IMR-90 (cell line): Measurements from ENCODE around the gene TRIM46. TPM values are rescaled to one million over a fixed set of nuclear protein-coding genes. Genes with fewer than 3 reads are reported as not detected.

Source experiments
- ATAC-seq: fragments of 200-7000 bp; cut with Tn5 transposase; 2 replicates; pipeline ENCODE4 v1.9.1; 2020; ENCODE audit warnings: low read depth, mild to moderate bottlenecking, moderate library complexity
- BruUV-seq: library from RNA; stranded (reverse); fragments of 400-500 nt; replicated peaks from 2 replicates; lab custom pipeline; 2021; lab: Mats Ljungman, UMichigan
- CTCF ChIA-PET: fragments of 300-600 bp; formaldehyde crosslinking; extraction: SDS; loops from one replicate; lab custom pipeline; 2021; ENCODE audit warnings: antibody characterized with exemption; lab: Yijun Ruan, JAX
- POLR2A ChIA-PET: fragments of 300-600 bp; sonication (Branson Sonifier 250); formaldehyde crosslinking; loops from one replicate; lab custom pipeline; 2022; ENCODE audit warnings: antibody characterized with exemption; ENCODE audit not compliant: unreplicated experiment; lab: Charles Lee
- DNase-seq: peaks from one replicate; pipeline ENCODE4 v3.0.0; 2013
- H2AFZ ChIP-seq: replicated peaks from 2 replicates; pipeline ENCODE3; 2013; ENCODE audit warnings: low read length, mild to moderate bottlenecking; ENCODE audit not compliant: poor library complexity
- H2AK5ac ChIP-seq: 2 replicates; pipeline ENCODE4 v1.6.1; 2013; ENCODE audit warnings: low read depth, low read length, inconsistent platforms
- H2AK9ac ChIP-seq: replicated peaks from 2 replicates; pipeline ENCODE3; 2013; ENCODE audit warnings: mild to moderate bottlenecking, low read depth, low read length, moderate library complexity; ENCODE audit not compliant: poor library complexity
- H2BK120ac ChIP-seq: 2 replicates; pipeline ENCODE4 v1.6.1; 2013; ENCODE audit warnings: low read depth, low read length, inconsistent platforms
- H2BK15ac ChIP-seq: 3 replicates; pipeline ENCODE4 v1.6.1; 2013; ENCODE audit warnings: low read depth, low read length, inconsistent platforms
- H2BK20ac ChIP-seq: 2 replicates; pipeline ENCODE4 v1.6.1; 2013; ENCODE audit warnings: low read depth, mild to moderate bottlenecking, inconsistent platforms, low read length, moderate library complexity
- H2BK5ac ChIP-seq: 2 replicates; pipeline ENCODE4 v1.6.1; 2013; ENCODE audit warnings: mild to moderate bottlenecking, low read depth, low read length, inconsistent platforms; ENCODE audit not compliant: poor library complexity, severe bottlenecking
- H3K14ac ChIP-seq: replicated peaks from 2 replicates; pipeline ENCODE4 v1.6.1; 2013; ENCODE audit warnings: low read depth, low read length, inconsistent platforms
- H3K18ac ChIP-seq: 2 replicates; pipeline ENCODE4 v1.6.1; 2013; ENCODE audit warnings: low read depth, low read length, control low read depth
- H3K23ac ChIP-seq: 2 replicates; pipeline ENCODE4 v1.6.1; 2013; ENCODE audit warnings: low read depth, low read length, inconsistent platforms
- H3K27ac ChIP-seq: 2 replicates; pipeline ENCODE4 v1.5.1; 2013; ENCODE audit warnings: mild to moderate bottlenecking, control low read depth, low read length; ENCODE audit not compliant: insufficient read depth
- H3K27me3 ChIP-seq: 2 replicates; pipeline ENCODE4 v1.6.1; 2013; ENCODE audit warnings: low read length; ENCODE audit not compliant: control insufficient read depth, insufficient read depth
- H3K36me3 ChIP-seq: 2 replicates; pipeline ENCODE4 v1.6.1; 2013; ENCODE audit warnings: low read length, mixed read lengths; ENCODE audit not compliant: control insufficient read depth, insufficient read depth
- H3K4ac ChIP-seq: 2 replicates; pipeline ENCODE4 v1.6.1; 2013; ENCODE audit warnings: low read depth, low read length, inconsistent platforms
- H3K4me1 ChIP-seq: 2 replicates; pipeline ENCODE4 v1.6.1; 2013; ENCODE audit warnings: low read length, mixed read lengths; ENCODE audit not compliant: control insufficient read depth, insufficient read depth
- H3K4me2 ChIP-seq: 2 replicates; pipeline ENCODE4 v1.6.1; 2013; ENCODE audit warnings: low read depth, mild to moderate bottlenecking, control low read depth, low read length, moderate library complexity
- H3K4me3 ChIP-seq: 2 replicates; pipeline ENCODE4 v1.5.1; 2013; ENCODE audit warnings: low read depth, mild to moderate bottlenecking, control low read depth, low read length, moderate library complexity; ENCODE audit not compliant: insufficient read depth
- H3K56ac ChIP-seq: 2 replicates; pipeline ENCODE4 v1.6.1; 2013; ENCODE audit warnings: low read length, inconsistent platforms; ENCODE audit not compliant: insufficient read depth; ENCODE audit errors: extremely low read depth
- H3K79me1 ChIP-seq, 2 experiments: 2 replicates each; pipeline ENCODE4 v1.6.1; 2013; ENCODE audit warnings: low read length in 2 of 2, inconsistent platforms in 1 of 2, low read depth in 1 of 2
- H3K9ac ChIP-seq: 2 replicates; pipeline ENCODE4 v1.6.1; 2013; ENCODE audit warnings: low read depth, low read length, control low read depth
- H3K9me1 ChIP-seq: 2 replicates; pipeline ENCODE4 v1.6.1; 2013; ENCODE audit warnings: low read length, inconsistent platforms; ENCODE audit not compliant: insufficient read depth
- H3K9me3 ChIP-seq: 2 replicates; pipeline ENCODE4 v1.6.1; 2013; ENCODE audit warnings: low read length; ENCODE audit not compliant: control insufficient read depth, insufficient read depth
- H4K20me1 ChIP-seq: 2 replicates; pipeline ENCODE4 v1.6.1; 2013; ENCODE audit warnings: low read length, inconsistent platforms; ENCODE audit not compliant: insufficient read depth
- H4K5ac ChIP-seq: 2 replicates; pipeline ENCODE4 v1.6.1; 2013; ENCODE audit warnings: mild to moderate bottlenecking, low read depth, low read length, control low read depth
- H4K8ac ChIP-seq, 2 experiments: 2 replicates each; pipeline ENCODE4 v1.6.1; 2013; ENCODE audit warnings: low read depth in 2 of 2, low read length in 2 of 2, control low read depth in 1 of 2, inconsistent platforms in 1 of 2
- H4K91ac ChIP-seq: 2 replicates; pipeline ENCODE4 v1.6.1; 2013; ENCODE audit warnings: low read depth, low read length, inconsistent platforms; ENCODE audit not compliant: insufficient read depth
- MAFK ChIP-seq: IDR thresholded peaks from 2 replicates; pipeline ENCODE4 v1.6.1; 2012; ENCODE audit warnings: low read depth, low read length, improper control_type of control experiment
- NFE2L2 ChIP-seq: fragments of 150-350 bp; IDR thresholded peaks from 2 replicates; pipeline ENCODE4 v1.6.1; 2016; ENCODE audit warnings: low read depth, mild to moderate bottlenecking, low read length
- WGBS, 2 experiments: methylation state at CpG; one replicate each; pipeline versions ENCODE4 v1.1.5 to v1.1.7; 2013; ENCODE audit warnings: missing lambda C conversion rate in 2 of 2; ENCODE audit not compliant: insufficient read length in 1 of 2; ENCODE audit errors: extremely low coverage in 2 of 2; 5-methylcytosine and 5-hydroxymethylcytosine counted together
- dilution Hi-C: fragments of 300-500 bp; cut with HindIII; formaldehyde crosslinking; loops from one replicate; pipeline ENCODE4 v1.14.3; 2018; ENCODE audit warnings: low sequenced_read_pairs; ENCODE audit not compliant: unreplicated experiment
- in situ Hi-C: fragments of 300-500 bp; cut with MboI; formaldehyde crosslinking; loops from 3 replicates; pipeline ENCODE4 v1.14.3; 2019; ENCODE audit warnings: low sequenced_read_pairs, inconsistent platforms, mixed read lengths
- intact Hi-C: fragments of 100-400 bp; cut with micrococcal nuclease; formaldehyde crosslinking; loops from 2 replicates; pipeline ENCODE4 v1.10.0; 2022
- polyA plus RNA-seq, 3 experiments: library from polyadenylated mRNA; depleted of rRNA; stranded (reverse); fragments of >200 nt; gene quantifications; 2 replicates each; pipeline ENCODE4 v1.2.3, GENCODE V29; 2012; ENCODE audit warnings: low replicate concordance in 1 of 3
- total RNA-seq: library from RNA; depleted of rRNA; stranded (reverse); fragments of >200 nt; gene quantifications from 2 replicates; pipeline ENCODE4 v1.2.3, GENCODE V29; 2012

TRIM46 gene
- total and polyA plus RNA-seq, 2 of the 4 experiments (the other 2 are of a cell fraction), result 2.3 to 6.2 TPM

DNA sequence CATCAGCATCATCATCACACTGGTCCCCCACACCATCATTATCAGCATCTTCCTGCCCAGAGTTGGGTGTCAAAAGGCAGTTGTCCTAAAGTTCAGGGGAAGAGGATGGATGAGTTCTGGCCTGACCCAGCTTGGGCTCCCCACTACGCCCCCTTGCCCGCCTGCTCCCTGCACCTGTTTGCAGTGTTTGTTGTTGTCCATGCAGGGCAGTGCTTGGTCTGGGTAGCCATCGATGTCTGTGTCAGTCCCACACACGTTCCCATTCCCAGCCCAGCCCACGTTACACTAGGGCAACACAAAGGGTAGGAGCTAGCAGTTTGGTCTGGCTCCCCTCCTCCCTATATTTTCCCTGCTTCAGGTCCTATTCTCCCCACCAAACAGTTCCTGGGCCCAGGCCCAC, 27.3 kb downstream of the TRIM46 start:
- H3K4me2 ChIP-seq, result no peak overlapping the region
- no peak overlapping the region for H3K56ac ChIP-seq
- no peak overlapping the region for H3K9ac ChIP-seq
- H4K5ac ChIP-seq, result no peak overlapping the region
- dilution Hi-C loops, result no loop called here
- no peak overlapping the region for H2BK15ac ChIP-seq
- H3K36me3 ChIP-seq, result peaks cover 28% of the 10 kb centered on the region
- 92% methylated on average over 3 of the region's 5 CpGs; no CpG with 5 or more reads in 1 of the 2 experiments for WGBS, 2 experiments
- no peaks in the 10 kb centered on the region for H4K20me1 ChIP-seq
- BruUV-seq, result no TSS peak
- POLR2A ChIA-PET, result no interaction called here
- H3K4me1 ChIP-seq, result no peaks in the 10 kb centered on the region; the same call in 1 of the 2 replicates
- intact Hi-C loops, result loop anchor here (10.0 kb wide), 2 partner anchors 124 to 394 kb away; partner anchors contain the start of gene RUSC1
- H2AK5ac ChIP-seq, result no peak overlapping the region
- H2BK5ac ChIP-seq, result no peak overlapping the region
- H2BK120ac ChIP-seq, result no peak overlapping the region
- ATAC-seq (no peak), DNase-seq (no peak)
- no peak overlapping the region for H2BK20ac ChIP-seq
- H3K14ac ChIP-seq, result no peak overlapping the region
- H2AFZ ChIP-seq, result no peak overlapping the region
- no peak overlapping the region for H4K8ac ChIP-seq
- no peak overlapping the region for H2AK9ac ChIP-seq
- CTCF ChIA-PET, result no interaction called here
- no peaks in the 10 kb centered on the region for H3K9me3 ChIP-seq
- H3K27ac ChIP-seq, result no peak overlapping the region
- no peaks in the 10 kb centered on the region for H3K27me3 ChIP-seq
- H3K23ac ChIP-seq, result no peak overlapping the region
- H3K18ac ChIP-seq, result no peak overlapping the region
- H3K79me1 ChIP-seq, result peaks cover 5 to 22% of the 10 kb centered on the region in 2 experiments; a peak in 3 of 4 replicates
- TF ChIP-seq MAFK, result no peak
- TF ChIP-seq NFE2L2, result no peak
- no peak overlapping the region for H4K91ac ChIP-seq
- H3K4ac ChIP-seq, result no peak overlapping the region
- H3K4me3 ChIP-seq, result no peak overlapping the region
- in situ Hi-C loops, result no loop called here
- H3K9me1 ChIP-seq, result peaks cover 12% of the 10 kb centered on the region; the same call in 1 of the 2 replicates
